Measurements from ENCODE around the gene CREB3L2. TPM values are rescaled to one million over a fixed set of nuclear protein-coding genes. Genes with fewer than 3 reads are reported as not detected.
A peak's percentile ranks its signal among the peaks of the same experiment; 100 is the strongest.

The CREB3L2 gene
- total and polyA plus RNA-seq, 8 donors = 5.8 to 258 (median 23.6) TPM

- H3K4me1 ChIP-seq = peaks cover 41 to 84% (median 61%) of the 10 kb centered on the region in 4 donors
- no peaks in the 10 kb centered on the region for H3K27me3 ChIP-seq
- H3K36me3 ChIP-seq = no peaks in the 10 kb centered on the region
- DNase-seq = no peak
- 19 to 42% (median 37%) methylated on average over 6 of the region's 6 CpGs for WGBS, 5 donors
- intact Hi-C loops (cut with DNase I; ENCODE audit: low total_unique reads) = no loop called here
- H3K4me3 ChIP-seq = no peak overlapping the region
- no peaks in the 10 kb centered on the region for H3K9me3 ChIP-seq
- peak overlapping the region in 4 of 5 donors; percentile 56 to 82 (median 67) for H3K27ac ChIP-seq
- no peak for TF ChIP-seq POLR2A (IDR thresholded peaks at IDR 0.05)
- TF ChIP-seq POLR2AphosphoS5 (IDR thresholded peaks at IDR 0.05) = peak; percentile 8 to 38 (median 22)
Measured at GRCh38 chr7:137944168-137944567, 57.7 kb downstream of the CREB3L2 start.

GRCh38 chr7:137943132-137943551 lies 58.7 kb downstream of the CREB3L2 start:
- peak; percentile 47 to 85 (median 56) for TF ChIP-seq POLR2AphosphoS5 (IDR thresholded peaks at IDR 0.05)
- no peak for TF ChIP-seq CTCF (IDR thresholded peaks at IDR 0.05)
- peak; percentile 10 for TF ChIP-seq EP300 (IDR thresholded peaks at IDR 0.05)
- DNase-seq = peak in 1 of 2 donors; percentile 60
- no peaks in the 10 kb centered on the region for H3K9me3 ChIP-seq
- no peaks in the 10 kb centered on the region for H3K27me3 ChIP-seq
- no peaks in the 10 kb centered on the region for H3K36me3 ChIP-seq
- peak overlapping the region in 4 of 5 donors; percentile 56 to 82 (median 67) for H3K27ac ChIP-seq
- WGBS, 5 donors = 65 to 90% (median 83%) methylated on average over 2 of the region's 2 CpGs
- H3K4me1 ChIP-seq = peaks cover 31 to 73% (median 54%) of the 10 kb centered on the region in 4 donors
- no peak overlapping the region for H3K4me3 ChIP-seq
- intact Hi-C loops (cut with DNase I; ENCODE audit: low total_unique reads) = no loop called here

DNA sequence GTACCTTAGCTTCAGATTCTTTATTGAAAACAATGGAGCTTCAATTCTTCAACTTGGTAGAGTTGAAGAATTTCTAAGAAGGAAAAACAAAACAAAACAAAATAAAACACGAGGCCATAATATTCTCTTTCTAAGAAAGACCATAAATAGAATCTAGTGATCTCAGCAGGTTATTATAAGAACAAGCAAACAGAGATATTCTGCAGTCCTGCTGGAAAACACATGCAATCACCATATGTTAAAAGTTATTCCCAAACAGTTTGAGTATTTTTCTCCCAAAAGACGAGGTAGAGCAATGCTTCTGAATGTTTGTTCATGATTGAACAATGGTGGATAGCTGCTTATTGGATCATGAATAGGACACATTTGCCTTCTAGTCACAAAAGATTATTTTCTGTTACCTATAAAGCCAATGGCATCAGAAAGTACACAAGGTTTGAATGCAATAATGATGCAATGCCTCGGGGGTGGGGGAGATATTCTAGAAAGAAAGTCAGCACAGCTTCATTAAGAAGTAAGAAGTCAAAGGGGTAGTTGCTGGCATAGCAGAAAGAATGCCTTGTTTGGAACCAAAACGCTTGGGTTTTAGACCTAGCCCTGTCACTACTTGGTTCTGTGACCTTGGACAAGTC lies 59.3 kb downstream of the CREB3L2 start:
- Histone ChIP-seq H3K36me3 (no peaks in the 10 kb centered on the region), H3K27ac (peak overlapping the region in 4 of 5 donors; percentile 56 to 82 (median 66)), H3K9me3 (no peaks in the 10 kb centered on the region), H3K27me3 (no peaks in the 10 kb centered on the region), H3K4me3 (no peak overlapping the region), H3K4me1 (peaks cover 25 to 71% (median 48%) of the 10 kb centered on the region in 4 donors)
- intact Hi-C loops (cut with DNase I; ENCODE audit: low total_unique reads) = no loop called here
- 41 to 53% (median 46%) methylated on average over 4 of the region's 4 CpGs for WGBS, 5 donors
- no peak for TF ChIP-seq POLR2AphosphoS5 (IDR thresholded peaks at IDR 0.05)
- TF ChIP-seq CTCF (IDR thresholded peaks at IDR 0.05) = no peak
- TF ChIP-seq POLR2A (IDR thresholded peaks at IDR 0.05) = no peak
- TF ChIP-seq EP300 (IDR thresholded peaks at IDR 0.05) = no peak
- no peak for DNase-seq

- Histone ChIP-seq H3K4me1 (peaks cover 35 to 77% (median 59%) of the 10 kb centered on the region in 4 donors), H3K9me3 (no peaks in the 10 kb centered on the region), H3K27me3 (no peaks in the 10 kb centered on the region), H3K36me3 (no peaks in the 10 kb centered on the region), H3K4me3 (no peak overlapping the region), H3K27ac (peak overlapping the region in 4 of 5 donors; percentile 14 to 82 (median 35))
- WGBS, 5 donors = 66 to 79% (median 69%) methylated on average over 11 of the region's 11 CpGs
- peak in 2 of 3 donors; percentile 28 to 51 for TF ChIP-seq POLR2AphosphoS5 (IDR thresholded peaks at IDR 0.05)
- no peak for TF ChIP-seq EP300 (IDR thresholded peaks at IDR 0.05)
- no peak for TF ChIP-seq CTCF (IDR thresholded peaks at IDR 0.05)
- no peak for TF ChIP-seq POLR2A (IDR thresholded peaks at IDR 0.05)
- intact Hi-C loops (cut with DNase I; ENCODE audit: low total_unique reads) = no loop called here
- DNase-seq = peak; percentile 54 to 69
Measured at GRCh38 chr7:137940656-137941518, 61.0 kb downstream of the CREB3L2 start.
